ENCODE results near the gene DGKG. TPM values are rescaled to one million over a fixed set of nuclear protein-coding genes. Genes with fewer than 3 reads are reported as not detected.

DGKG gene
- total and polyA plus RNA-seq, 2 donors (not counting 1 experiment from before 2014, with no cell fraction given): 0.67 to 10.9 TPM

DNA sequence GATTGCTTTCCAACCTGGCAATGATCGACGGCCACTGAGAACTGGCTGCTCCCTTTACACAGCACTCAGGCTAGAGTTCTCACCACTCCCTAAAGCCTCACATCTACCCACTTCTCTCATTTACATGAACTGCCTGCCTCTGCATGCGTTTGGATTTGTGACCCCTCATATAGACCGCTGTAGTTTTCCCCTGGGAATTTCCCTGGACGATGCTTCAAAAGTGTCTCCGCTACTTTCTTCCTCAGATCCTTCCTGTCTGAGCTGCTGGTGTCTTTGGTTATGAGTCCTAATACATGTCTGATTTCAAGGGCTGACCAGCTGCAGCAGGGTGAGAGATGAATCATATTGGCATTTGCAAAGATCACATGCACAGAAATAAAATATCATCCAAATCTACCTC lies 136.4 kb downstream of the DGKG start:
- WGBS (ENCODE audit: insufficient coverage): 82% methylated on average over 6 of the region's 6 CpGs

DNA sequence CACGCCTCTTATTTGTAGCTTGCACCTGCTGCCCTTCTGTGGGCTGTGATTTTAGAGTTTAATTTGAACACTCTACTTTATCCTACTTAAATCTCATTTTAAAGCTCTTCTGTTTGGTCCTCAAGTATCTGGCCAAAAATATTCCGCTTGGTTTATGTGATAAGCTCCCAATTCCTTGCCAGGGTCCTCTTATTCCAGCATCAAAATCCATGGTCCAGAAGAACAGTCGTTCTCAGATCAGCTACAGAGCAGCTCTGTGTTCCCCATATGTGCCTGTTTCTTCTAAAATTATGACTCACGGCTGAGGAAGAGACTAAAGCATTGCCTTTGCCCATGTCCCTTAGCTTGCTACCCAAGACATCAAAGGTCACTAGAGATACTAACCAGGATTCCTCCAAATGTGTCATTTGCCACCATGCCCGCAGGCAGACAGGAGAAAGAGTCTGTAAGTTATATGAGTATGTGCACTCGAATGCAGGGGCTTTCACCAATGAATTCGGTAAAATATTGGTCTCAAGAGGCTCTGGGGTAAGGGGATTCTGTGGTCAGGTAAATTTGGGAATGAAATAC lies 137.9 kb downstream of the DGKG start:
- peaks cover 23% of the 10 kb centered on the region for H3K27me3 Mint-ChIP-seq
- no peak overlapping the region for H2AFZ ChIP-seq (ENCODE audit: insufficient read depth, low read depth, low read length, poor library complexity, severe bottlenecking)
- no peaks in the 10 kb centered on the region for H3K4me1 ChIP-seq (ENCODE audit: control insufficient read depth in 2 of 2, insufficient read depth in 2 of 2, low read length in 2 of 2)
- ChIA-PET POLR2A (no interaction called here), CTCF (interaction anchor here (1.1 kb wide), 1 partner anchor 316 kb away, joined by 3 read pairs; no protein-coding TSS in a partner anchor)
- DNase-seq (no peak), ATAC-seq (ENCODE audit: low read depth) (no peak)
- H3K79me2 ChIP-seq (ENCODE audit: control insufficient read depth, insufficient read depth, low read length): no peaks in the 10 kb centered on the region
- no peak overlapping the region for H3K9ac ChIP-seq (ENCODE audit: low read length)
- H3K36me3 ChIP-seq (replicated peaks in 1 of 2; ENCODE audit: control extremely low read depth in 1 of 2, control insufficient read depth in 1 of 2, extremely low read depth in 1 of 2, insufficient read depth in 2 of 2, low read length in 1 of 2): no peaks in the 10 kb centered on the region
- TF ChIP-seq, protein P1, sequence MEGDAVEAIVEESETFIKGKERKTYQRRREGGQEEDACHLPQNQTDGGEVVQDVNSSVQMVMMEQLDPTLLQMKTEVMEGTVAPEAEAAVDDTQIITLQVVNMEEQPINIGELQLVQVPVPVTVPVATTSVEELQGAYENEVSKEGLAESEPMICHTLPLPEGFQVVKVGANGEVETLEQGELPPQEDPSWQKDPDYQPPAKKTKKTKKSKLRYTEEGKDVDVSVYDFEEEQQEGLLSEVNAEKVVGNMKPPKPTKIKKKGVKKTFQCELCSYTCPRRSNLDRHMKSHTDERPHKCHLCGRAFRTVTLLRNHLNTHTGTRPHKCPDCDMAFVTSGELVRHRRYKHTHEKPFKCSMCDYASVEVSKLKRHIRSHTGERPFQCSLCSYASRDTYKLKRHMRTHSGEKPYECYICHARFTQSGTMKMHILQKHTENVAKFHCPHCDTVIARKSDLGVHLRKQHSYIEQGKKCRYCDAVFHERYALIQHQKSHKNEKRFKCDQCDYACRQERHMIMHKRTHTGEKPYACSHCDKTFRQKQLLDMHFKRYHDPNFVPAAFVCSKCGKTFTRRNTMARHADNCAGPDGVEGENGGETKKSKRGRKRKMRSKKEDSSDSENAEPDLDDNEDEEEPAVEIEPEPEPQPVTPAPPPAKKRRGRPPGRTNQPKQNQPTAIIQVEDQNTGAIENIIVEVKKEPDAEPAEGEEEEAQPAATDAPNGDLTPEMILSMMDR (IDR thresholded peaks at IDR 0.05): no peak
- TF ChIP-seq EZH2 (IDR thresholded peaks at IDR 0.05; ENCODE audit: borderline replicate concordance, insufficient read depth, low read depth, low read length, poor library complexity, severe bottlenecking): no peak
- H3K27ac Mint-ChIP-seq: no peak overlapping the region
- H3K9me3 Mint-ChIP-seq (ENCODE audit: insufficient read depth): no peaks in the 10 kb centered on the region
- no peak overlapping the region for H3K27ac ChIP-seq (ENCODE audit: low read length in 2 of 2)
- no peak overlapping the region for H3K4me2 ChIP-seq (replicated peaks; ENCODE audit: low read depth, low read length, poor library complexity, severe bottlenecking)
- peaks cover 0 to 4% (median 2%) of the 10 kb centered on the region in 4 experiments for H3K27me3 ChIP-seq (replicated peaks in 1 of 4; ENCODE audit: control extremely low read depth in 1 of 4, control insufficient read depth in 3 of 4, insufficient read depth in 4 of 4, low read length in 3 of 4)
- no peak overlapping the region for H3K4me3 ChIP-seq (ENCODE audit: control extremely low read depth in 1 of 5, extremely low read depth in 1 of 5, insufficient read depth in 1 of 5, low read depth in 2 of 5, low read length in 4 of 5)
- H3K4me3 Mint-ChIP-seq: no peak overlapping the region
- H3K4me1 Mint-ChIP-seq: peaks cover 1% of the 10 kb centered on the region
- no peaks in the 10 kb centered on the region for H4K20me1 ChIP-seq (ENCODE audit: control insufficient read depth, insufficient read depth, low read length, poor library complexity, severe bottlenecking)
- no peaks in the 10 kb centered on the region for H3K9me3 ChIP-seq (ENCODE audit: control extremely low read depth in 1 of 3, control insufficient read depth in 2 of 3, insufficient read depth in 1 of 3, low read length in 2 of 3)
- 96% methylated on average over 6 of the region's 7 CpGs for WGBS (ENCODE audit: insufficient coverage)
- intact Hi-C loops (cut with micrococcal nuclease): no loop called here

More for the DNA sequence above, 136.4 kb downstream of the DGKG start:
- no peaks in the 10 kb centered on the region for H4K20me1 ChIP-seq (ENCODE audit: control insufficient read depth, insufficient read depth, low read length, poor library complexity, severe bottlenecking)
- intact Hi-C loops (cut with micrococcal nuclease): no loop called here
- peaks cover 0 to 4% (median 2%) of the 10 kb centered on the region in 4 experiments for H3K27me3 ChIP-seq (replicated peaks in 1 of 4; ENCODE audit: control extremely low read depth in 1 of 4, control insufficient read depth in 3 of 4, insufficient read depth in 4 of 4, low read length in 3 of 4)
- H3K4me1 Mint-ChIP-seq: peaks cover 1% of the 10 kb centered on the region
- TF ChIP-seq, protein P1 (IDR thresholded peaks at IDR 0.05): no peak
- no peak for TF ChIP-seq EZH2 (IDR thresholded peaks at IDR 0.05; ENCODE audit: borderline replicate concordance, insufficient read depth, low read depth, low read length, poor library complexity, severe bottlenecking)
- no peak overlapping the region for H3K27ac Mint-ChIP-seq
- no peak overlapping the region for H3K9ac ChIP-seq (ENCODE audit: low read length)
- ChIA-PET POLR2A (interaction anchor here (0.6 kb wide), 1 partner anchor 18 kb away, joined by 3 read pairs; no protein-coding TSS in a partner anchor), CTCF (interaction anchor here (1.0 kb wide), 1 partner anchor 316 kb away, joined by 3 read pairs; no protein-coding TSS in a partner anchor)
- no peaks in the 10 kb centered on the region for H3K36me3 ChIP-seq (replicated peaks in 1 of 2; ENCODE audit: control extremely low read depth in 1 of 2, control insufficient read depth in 1 of 2, extremely low read depth in 1 of 2, insufficient read depth in 2 of 2, low read length in 1 of 2)
- no peaks in the 10 kb centered on the region for H3K9me3 ChIP-seq (ENCODE audit: control extremely low read depth in 1 of 3, control insufficient read depth in 2 of 3, insufficient read depth in 1 of 3, low read length in 2 of 3)
- H3K4me3 Mint-ChIP-seq: no peak overlapping the region
- ATAC-seq (ENCODE audit: low read depth) (no peak), DNase-seq (no peak)
- H3K27ac ChIP-seq (ENCODE audit: low read length in 2 of 2): no peak overlapping the region
- no peaks in the 10 kb centered on the region for H3K9me3 Mint-ChIP-seq (ENCODE audit: insufficient read depth)
- H3K4me1 ChIP-seq (ENCODE audit: control insufficient read depth in 2 of 2, insufficient read depth in 2 of 2, low read length in 2 of 2): no peaks in the 10 kb centered on the region
- no peak overlapping the region for H3K4me2 ChIP-seq (replicated peaks; ENCODE audit: low read depth, low read length, poor library complexity, severe bottlenecking)
- no peak overlapping the region for H3K4me3 ChIP-seq (ENCODE audit: control extremely low read depth in 1 of 5, extremely low read depth in 1 of 5, insufficient read depth in 1 of 5, low read depth in 2 of 5, low read length in 4 of 5)
- H3K27me3 Mint-ChIP-seq: peaks cover 23% of the 10 kb centered on the region
- no peaks in the 10 kb centered on the region for H3K79me2 ChIP-seq (ENCODE audit: control insufficient read depth, insufficient read depth, low read length)
- no peak overlapping the region for H2AFZ ChIP-seq (ENCODE audit: insufficient read depth, low read depth, low read length, poor library complexity, severe bottlenecking)

Data from B cell (primary cell).